GM12878 (cell line): Measurements from ENCODE around the gene ZBTB3. TPM values are rescaled to one million over a fixed set of nuclear protein-coding genes. Genes with fewer than 3 reads are reported as not detected.

ENCODE experiments used
- BACH1 ChIP-seq: fragments of 450-650 bp; IDR thresholded peaks from 2 replicates; pipeline ENCODE4 v1.6.1; 2017; ENCODE audit warnings: mild to moderate bottlenecking, borderline replicate concordance
- BRCA1 ChIP-seq: IDR thresholded peaks from 2 replicates; pipeline ENCODE4 v1.6.1; 2011; ENCODE audit warnings: low read depth, low read length, improper control_type of control experiment
- CEBPB ChIP-seq, 2 experiments: fragments of 150-350 bp in 1 of 2; IDR thresholded peaks; 2 replicates each; pipeline ENCODE4 v1.6.1; 2012 to 2014; ENCODE audit warnings: low read depth in 2 of 2, low read length in 2 of 2, borderline replicate concordance in 1 of 2, inconsistent platforms in 1 of 2
- DPF2 ChIP-seq: fragments of 450-650 bp; IDR thresholded peaks from 2 replicates; pipeline ENCODE4 v1.6.1; 2017; ENCODE audit warnings: mild to moderate bottlenecking
- EED ChIP-seq: sonication (generic); IDR thresholded peaks from 2 replicates; pipeline ENCODE4 v1.6.1; 2016; ENCODE audit warnings: antibody characterized with exemption, low read depth
- MEF2A ChIP-seq: IDR thresholded peaks from 2 replicates; pipeline ENCODE4 v1.6.1; 2011; ENCODE audit warnings: low read depth, mild to moderate bottlenecking, low read length, moderate library complexity; ENCODE audit not compliant: insufficient read depth
- PAX8 ChIP-seq: fragments of 450-650 bp; IDR thresholded peaks from 2 replicates; pipeline ENCODE4 v1.6.1; 2017; ENCODE audit warnings: mild to moderate bottlenecking, moderate library complexity
- PML ChIP-seq: IDR thresholded peaks from 2 replicates; pipeline ENCODE4 v1.6.1; 2012; ENCODE audit warnings: low read length, inconsistent platforms
- RCOR1 ChIP-seq: conservative IDR thresholded peaks from 2 replicates; pipeline ENCODE4 v1.6.1; 2012; ENCODE audit warnings: low read depth, low read length, improper control_type of control experiment
- RELA ChIP-seq: fragments of 450-650 bp; IDR thresholded peaks from 2 replicates; pipeline ENCODE4 v1.8.0; 2014; ENCODE audit warnings: borderline replicate concordance; ENCODE audit not compliant: partially characterized antibody
- SIX5 ChIP-seq: IDR thresholded peaks from 2 replicates; pipeline ENCODE4 v1.6.1; 2011; ENCODE audit warnings: mild to moderate bottlenecking, low read depth, low read length, moderate library complexity; ENCODE audit not compliant: severe bottlenecking
- SMARCA5 ChIP-seq: fragments of 450-650 bp; IDR thresholded peaks from 2 replicates; pipeline ENCODE4 v1.6.1; 2017; ENCODE audit warnings: mild to moderate bottlenecking
- SPI1 ChIP-seq: IDR thresholded peaks from 2 replicates; pipeline ENCODE4 v1.6.1; 2011; ENCODE audit warnings: low read depth, mild to moderate bottlenecking, low read length, moderate library complexity, borderline replicate concordance; ENCODE audit not compliant: insufficient read depth
- STAT1 ChIP-seq: fragments of 450-650 bp; conservative IDR thresholded peaks from 2 replicates; pipeline ENCODE4 v1.6.1; 2014; ENCODE audit warnings: antibody characterized with exemption, mild to moderate bottlenecking
- polyA plus RNA-seq, 11 experiments: library from polyadenylated mRNA; depleted of rRNA in 4 of 11; unstranded in 6 of 11; stranded (reverse) in 5 of 11; fragments of >200 nt; fragmentation: Nextera tagmentation in 4 of 11; fragmentation: Illumina TruSeq in 1 of 11; extraction: Ambion mirVana in 4 of 11; extraction: Trizol in 1 of 11; gene quantifications; 1 replicate in 1 of 11; 2 replicates in 10 of 11; pipeline versions ENCODE4 v1.2.1 to v1.2.3, GENCODE V29; 2011 to 2016; ENCODE audit warnings: inconsistent platforms in 2 of 11, missing spikeins in 2 of 11, low read depth in 1 of 11
- total RNA-seq, 4 experiments: library from RNA; depleted of rRNA in 3 of 4; stranded (reverse); fragments of >200 nt in 3 of 4; fragmentation: Illumina TruSeq in 1 of 4; extraction: Trizol in 1 of 4; gene quantifications; 2 replicates each; pipeline versions ENCODE4 v1.2.1 to v1.2.3, GENCODE V29; 2013 to 2021
- TF ChIP-seq, protein P1 (sequence below): fragments of 450-650 bp; IDR thresholded peaks from 2 replicates; pipeline ENCODE4 v1.6.1; 2017; ENCODE audit warnings: mild to moderate bottlenecking, moderate library complexity
- TF ChIP-seq, protein P2 (sequence below): fragments of 450-650 bp; IDR thresholded peaks from 2 replicates; pipeline ENCODE4 v1.6.1; 2017; ENCODE audit warnings: antibody characterized with exemption, mild to moderate bottlenecking, moderate library complexity
- TF ChIP-seq, protein P3 (sequence below): fragments of 150-350 bp; IDR thresholded peaks from 2 replicates; pipeline ENCODE4 v1.6.1; 2014; ENCODE audit warnings: mild to moderate bottlenecking, low read depth, low read length
- TF ChIP-seq, protein P4 (sequence below), 3 experiments: IDR thresholded peaks in 2 of 3; conservative IDR thresholded peaks in 1 of 3; 2 replicates each; pipeline ENCODE4 v1.5.1; 2011; ENCODE audit warnings: low read depth in 3 of 3, low read length in 3 of 3, mild to moderate bottlenecking in 3 of 3, control low read depth in 2 of 3, moderate library complexity in 2 of 3, inconsistent platforms in 1 of 3, mixed read lengths in 1 of 3; ENCODE audit not compliant: control insufficient read depth in 2 of 3, insufficient read depth in 1 of 3; ENCODE audit errors: extremely low read depth in 1 of 3
- TF ChIP-seq, protein P5 (sequence below): fragments of 450-650 bp; conservative IDR thresholded peaks from 2 replicates; pipeline ENCODE4 v1.6.1; 2017; ENCODE audit warnings: mild to moderate bottlenecking, moderate library complexity

The ZBTB3 gene
- total and polyA plus RNA-seq, 10 of the 15 experiments (the other 5 are each of a cell fraction or from before 2014, with no cell fraction given): 1.4 to 7.7 (median 4.8) TPM

DNA sequence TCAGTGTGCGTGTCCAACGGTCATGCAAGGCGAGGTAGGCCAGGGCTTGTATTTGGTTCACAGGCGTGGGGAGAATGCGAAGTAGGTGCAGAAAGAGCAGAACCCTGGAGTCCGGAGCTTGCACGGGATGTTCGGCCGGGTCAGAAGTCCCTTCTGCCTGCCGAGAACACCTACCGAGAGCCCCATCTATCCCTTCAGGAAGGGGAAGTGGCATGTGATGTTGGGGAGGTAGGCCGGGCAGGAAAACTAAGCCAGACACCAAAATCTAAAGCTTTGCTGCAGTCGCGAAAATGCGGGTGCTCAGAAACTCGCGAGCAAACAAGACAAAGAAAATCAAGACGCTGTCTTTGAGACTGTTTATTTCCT is 16.8 kb upstream of the ZBTB3 start (continued):
- TF ChIP-seq, protein P1, sequence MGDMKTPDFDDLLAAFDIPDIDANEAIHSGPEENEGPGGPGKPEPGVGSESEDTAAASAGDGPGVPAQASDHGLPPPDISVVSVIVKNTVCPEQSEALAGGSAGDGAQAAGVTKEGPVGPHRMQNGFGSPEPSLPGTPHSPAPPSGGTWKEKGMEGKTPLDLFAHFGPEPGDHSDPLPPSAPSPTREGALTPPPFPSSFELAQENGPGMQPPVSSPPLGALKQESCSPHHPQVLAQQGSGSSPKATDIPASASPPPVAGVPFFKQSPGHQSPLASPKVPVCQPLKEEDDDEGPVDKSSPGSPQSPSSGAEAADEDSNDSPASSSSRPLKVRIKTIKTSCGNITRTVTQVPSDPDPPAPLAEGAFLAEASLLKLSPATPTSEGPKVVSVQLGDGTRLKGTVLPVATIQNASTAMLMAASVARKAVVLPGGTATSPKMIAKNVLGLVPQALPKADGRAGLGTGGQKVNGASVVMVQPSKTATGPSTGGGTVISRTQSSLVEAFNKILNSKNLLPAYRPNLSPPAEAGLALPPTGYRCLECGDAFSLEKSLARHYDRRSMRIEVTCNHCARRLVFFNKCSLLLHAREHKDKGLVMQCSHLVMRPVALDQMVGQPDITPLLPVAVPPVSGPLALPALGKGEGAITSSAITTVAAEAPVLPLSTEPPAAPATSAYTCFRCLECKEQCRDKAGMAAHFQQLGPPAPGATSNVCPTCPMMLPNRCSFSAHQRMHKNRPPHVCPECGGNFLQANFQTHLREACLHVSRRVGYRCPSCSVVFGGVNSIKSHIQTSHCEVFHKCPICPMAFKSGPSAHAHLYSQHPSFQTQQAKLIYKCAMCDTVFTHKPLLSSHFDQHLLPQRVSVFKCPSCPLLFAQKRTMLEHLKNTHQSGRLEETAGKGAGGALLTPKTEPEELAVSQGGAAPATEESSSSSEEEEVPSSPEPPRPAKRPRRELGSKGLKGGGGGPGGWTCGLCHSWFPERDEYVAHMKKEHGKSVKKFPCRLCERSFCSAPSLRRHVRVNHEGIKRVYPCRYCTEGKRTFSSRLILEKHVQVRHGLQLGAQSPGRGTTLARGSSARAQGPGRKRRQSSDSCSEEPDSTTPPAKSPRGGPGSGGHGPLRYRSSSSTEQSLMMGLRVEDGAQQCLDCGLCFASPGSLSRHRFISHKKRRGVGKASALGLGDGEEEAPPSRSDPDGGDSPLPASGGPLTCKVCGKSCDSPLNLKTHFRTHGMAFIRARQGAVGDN: 0 out of 2 replicates have a peak, but pooled peaks have one; percentile 21
- TF ChIP-seq DPF2 (no peak), SMARCA5 (0 out of 2 replicates have a peak, but pooled peaks have one; percentile 37), PML (no peak), CEBPB (IDR thresholded peaks at IDR 0.05; ENCODE audit: borderline replicate concordance in 1 of 2, low read depth in 2 of 2, low read length in 2 of 2) (no peak), SPI1 (0 out of 2 replicates have a peak, but pooled peaks have one; percentile 21), BRCA1 (no peak), RELA (no peak), SIX5 (no peak), BACH1 (no peak), EED (no peak), STAT1 (no peak), MEF2A (no peak), PAX8 (0 out of 2 replicates have a peak, but pooled peaks have one; percentile 59), RCOR1 (no peak)
- TF ChIP-seq, protein P2, sequence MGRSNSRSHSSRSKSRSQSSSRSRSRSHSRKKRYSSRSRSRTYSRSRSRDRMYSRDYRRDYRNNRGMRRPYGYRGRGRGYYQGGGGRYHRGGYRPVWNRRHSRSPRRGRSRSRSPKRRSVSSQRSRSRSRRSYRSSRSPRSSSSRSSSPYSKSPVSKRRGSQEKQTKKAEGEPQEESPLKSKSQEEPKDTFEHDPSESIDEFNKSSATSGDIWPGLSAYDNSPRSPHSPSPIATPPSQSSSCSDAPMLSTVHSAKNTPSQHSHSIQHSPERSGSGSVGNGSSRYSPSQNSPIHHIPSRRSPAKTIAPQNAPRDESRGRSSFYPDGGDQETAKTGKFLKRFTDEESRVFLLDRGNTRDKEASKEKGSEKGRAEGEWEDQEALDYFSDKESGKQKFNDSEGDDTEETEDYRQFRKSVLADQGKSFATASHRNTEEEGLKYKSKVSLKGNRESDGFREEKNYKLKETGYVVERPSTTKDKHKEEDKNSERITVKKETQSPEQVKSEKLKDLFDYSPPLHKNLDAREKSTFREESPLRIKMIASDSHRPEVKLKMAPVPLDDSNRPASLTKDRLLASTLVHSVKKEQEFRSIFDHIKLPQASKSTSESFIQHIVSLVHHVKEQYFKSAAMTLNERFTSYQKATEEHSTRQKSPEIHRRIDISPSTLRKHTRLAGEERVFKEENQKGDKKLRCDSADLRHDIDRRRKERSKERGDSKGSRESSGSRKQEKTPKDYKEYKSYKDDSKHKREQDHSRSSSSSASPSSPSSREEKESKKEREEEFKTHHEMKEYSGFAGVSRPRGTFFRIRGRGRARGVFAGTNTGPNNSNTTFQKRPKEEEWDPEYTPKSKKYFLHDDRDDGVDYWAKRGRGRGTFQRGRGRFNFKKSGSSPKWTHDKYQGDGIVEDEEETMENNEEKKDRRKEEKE: no peak
- TF ChIP-seq, protein P3, sequence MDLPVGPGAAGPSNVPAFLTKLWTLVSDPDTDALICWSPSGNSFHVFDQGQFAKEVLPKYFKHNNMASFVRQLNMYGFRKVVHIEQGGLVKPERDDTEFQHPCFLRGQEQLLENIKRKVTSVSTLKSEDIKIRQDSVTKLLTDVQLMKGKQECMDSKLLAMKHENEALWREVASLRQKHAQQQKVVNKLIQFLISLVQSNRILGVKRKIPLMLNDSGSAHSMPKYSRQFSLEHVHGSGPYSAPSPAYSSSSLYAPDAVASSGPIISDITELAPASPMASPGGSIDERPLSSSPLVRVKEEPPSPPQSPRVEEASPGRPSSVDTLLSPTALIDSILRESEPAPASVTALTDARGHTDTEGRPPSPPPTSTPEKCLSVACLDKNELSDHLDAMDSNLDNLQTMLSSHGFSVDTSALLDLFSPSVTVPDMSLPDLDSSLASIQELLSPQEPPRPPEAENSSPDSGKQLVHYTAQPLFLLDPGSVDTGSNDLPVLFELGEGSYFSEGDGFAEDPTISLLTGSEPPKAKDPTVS: no peak
- TF ChIP-seq, protein P4, sequence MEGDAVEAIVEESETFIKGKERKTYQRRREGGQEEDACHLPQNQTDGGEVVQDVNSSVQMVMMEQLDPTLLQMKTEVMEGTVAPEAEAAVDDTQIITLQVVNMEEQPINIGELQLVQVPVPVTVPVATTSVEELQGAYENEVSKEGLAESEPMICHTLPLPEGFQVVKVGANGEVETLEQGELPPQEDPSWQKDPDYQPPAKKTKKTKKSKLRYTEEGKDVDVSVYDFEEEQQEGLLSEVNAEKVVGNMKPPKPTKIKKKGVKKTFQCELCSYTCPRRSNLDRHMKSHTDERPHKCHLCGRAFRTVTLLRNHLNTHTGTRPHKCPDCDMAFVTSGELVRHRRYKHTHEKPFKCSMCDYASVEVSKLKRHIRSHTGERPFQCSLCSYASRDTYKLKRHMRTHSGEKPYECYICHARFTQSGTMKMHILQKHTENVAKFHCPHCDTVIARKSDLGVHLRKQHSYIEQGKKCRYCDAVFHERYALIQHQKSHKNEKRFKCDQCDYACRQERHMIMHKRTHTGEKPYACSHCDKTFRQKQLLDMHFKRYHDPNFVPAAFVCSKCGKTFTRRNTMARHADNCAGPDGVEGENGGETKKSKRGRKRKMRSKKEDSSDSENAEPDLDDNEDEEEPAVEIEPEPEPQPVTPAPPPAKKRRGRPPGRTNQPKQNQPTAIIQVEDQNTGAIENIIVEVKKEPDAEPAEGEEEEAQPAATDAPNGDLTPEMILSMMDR (IDR thresholded peaks at IDR 0.05 in 2 of 3, conservative IDR thresholded peaks at IDR 0.05 in 1 of 3; ENCODE audit: control insufficient read depth in 2 of 3, extremely low read depth in 1 of 3, insufficient read depth in 1 of 3, low read depth in 3 of 3, low read length in 3 of 3): no peak
- TF ChIP-seq, protein P5, sequence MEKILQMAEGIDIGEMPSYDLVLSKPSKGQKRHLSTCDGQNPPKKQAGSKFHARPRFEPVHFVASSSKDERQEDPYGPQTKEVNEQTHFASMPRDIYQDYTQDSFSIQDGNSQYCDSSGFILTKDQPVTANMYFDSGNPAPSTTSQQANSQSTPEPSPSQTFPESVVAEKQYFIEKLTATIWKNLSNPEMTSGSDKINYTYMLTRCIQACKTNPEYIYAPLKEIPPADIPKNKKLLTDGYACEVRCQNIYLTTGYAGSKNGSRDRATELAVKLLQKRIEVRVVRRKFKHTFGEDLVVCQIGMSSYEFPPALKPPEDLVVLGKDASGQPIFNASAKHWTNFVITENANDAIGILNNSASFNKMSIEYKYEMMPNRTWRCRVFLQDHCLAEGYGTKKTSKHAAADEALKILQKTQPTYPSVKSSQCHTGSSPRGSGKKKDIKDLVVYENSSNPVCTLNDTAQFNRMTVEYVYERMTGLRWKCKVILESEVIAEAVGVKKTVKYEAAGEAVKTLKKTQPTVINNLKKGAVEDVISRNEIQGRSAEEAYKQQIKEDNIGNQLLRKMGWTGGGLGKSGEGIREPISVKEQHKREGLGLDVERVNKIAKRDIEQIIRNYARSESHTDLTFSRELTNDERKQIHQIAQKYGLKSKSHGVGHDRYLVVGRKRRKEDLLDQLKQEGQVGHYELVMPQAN: peak; percentile 29
